EH (cell line): ENCODE measurements around the gene PPA1.
"Not testable (repeated sequence)": the region's sequence is repeated elsewhere in the genome, so short reads cannot be mapped to it uniquely, and the experiment has no call there.

ENCODE experiments used
- DNase-seq: peaks from one replicate; pipeline ENCODE4 v3.0.0-alpha.2; 2015; ENCODE audit warnings: low read depth

The PPA1 gene

GRCh38 chr10:70254778-70255328, 21.6 kb upstream of the PPA1 start:
- no peak for DNase-seq

GRCh38 chr10:70253878-70254765, 20.9 kb upstream of the PPA1 start:
- DNase-seq, result no peak

GRCh38 chr10:70250961-70251680, 17.9 kb upstream of the PPA1 start:
- DNase-seq, result no peak

GRCh38 chr10:70247360-70247759, 14.1 kb upstream of the PPA1 start:
- no peak for DNase-seq

- no peak for DNase-seq
Measured at GRCh38 chr10:70241081-70241480, 7.9 kb upstream of the PPA1 start.

GRCh38 chr10:70239986-70240385, 6.8 kb upstream of the PPA1 start:
- not testable (repeated sequence) for DNase-seq

- not testable (repeated sequence) for DNase-seq
Measured at GRCh38 chr10:70239077-70239976, 6.1 kb upstream of the PPA1 start.

GRCh38 chr10:70237958-70238536, 4.8 kb upstream of the PPA1 start:
- not testable (repeated sequence) for DNase-seq

- peak; percentile 77 for DNase-seq
Measured at GRCh38 chr10:70234668-70235447, 1.6 kb upstream of the PPA1 start.

GRCh38 chr10:70233939-70234300, 691 bp upstream of the PPA1 start:
- no peak for DNase-seq

GRCh38 chr10:70232859-70233108, 445 bp downstream of the PPA1 start:
- no peak for DNase-seq

- DNase-seq, result peak; percentile 64
Measured at GRCh38 chr10:70232155-70232858, 922 bp downstream of the PPA1 start.

- DNase-seq, result no peak
Measured at GRCh38 chr10:70228491-70228890, 4.7 kb downstream of the PPA1 start.

- DNase-seq, result peak; percentile 17
Measured at GRCh38 chr10:70227548-70228320, 5.5 kb downstream of the PPA1 start.

- DNase-seq, result peak; percentile 41
Measured at GRCh38 chr10:70223728-70224127, 9.5 kb downstream of the PPA1 start.

GRCh38 chr10:70222811-70223447, 10.3 kb downstream of the PPA1 start:
- DNase-seq, result not testable (repeated sequence)

GRCh38 chr10:70222340-70222794, 10.9 kb downstream of the PPA1 start:
- no peak for DNase-seq

- no peak for DNase-seq
Measured at GRCh38 chr10:70221030-70221429, 12.2 kb downstream of the PPA1 start.

GRCh38 chr10:70212879-70213278, 20.4 kb downstream of the PPA1 start:
- DNase-seq, result peak; percentile 39
